LNCaP clone FGC (cell line): ENCODE data around the gene EIF1AD.

Experiments
- DNase-seq: peaks from one replicate; pipeline ENCODE4 v3.0.0-alpha.2; 2011; ENCODE audit warnings: low read depth
- H3K4me3 ChIP-seq: 2 replicates; pipeline ENCODE4 v1.5.1; 2011; ENCODE audit warnings: mild to moderate bottlenecking, low read depth, low read length, control low read depth
- CTCF ChIP-seq: IDR thresholded peaks from 2 replicates; pipeline ENCODE4 v1.5.1; 2012; ENCODE audit warnings: mild to moderate bottlenecking; ENCODE audit not compliant: control insufficient read depth, insufficient read depth; ENCODE audit errors: extremely low read depth

Gene EIF1AD

DNA sequence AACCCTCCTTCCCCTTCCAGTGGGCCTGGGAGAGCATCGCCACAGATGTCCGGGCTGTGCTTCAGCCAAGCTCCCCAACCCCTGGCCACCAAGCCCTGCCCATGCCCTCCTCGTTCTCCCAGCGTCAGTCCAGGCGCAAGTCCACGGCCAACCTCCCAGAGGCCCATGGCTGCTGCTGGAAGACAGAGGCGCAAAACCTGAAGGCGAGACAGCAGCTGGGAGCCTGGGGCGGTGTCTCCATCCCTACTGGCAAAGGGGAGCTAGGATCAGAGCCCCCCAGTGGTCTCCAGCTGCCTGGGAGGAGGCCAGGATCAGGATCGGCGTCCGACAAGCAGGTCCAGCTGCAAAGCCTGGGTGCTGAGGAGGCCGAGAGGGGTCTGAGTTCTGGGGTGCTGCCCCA, 54.8 kb downstream of the EIF1AD start:
- no peak overlapping the region for H3K4me3 ChIP-seq
- no peak for DNase-seq
- TF ChIP-seq CTCF: no peak

- DNase-seq: no peak
- no peak overlapping the region for H3K4me3 ChIP-seq
- no peak for TF ChIP-seq CTCF
Observed at GRCh38 chr11:65946655-65947054, 55.3 kb downstream of the EIF1AD start.
